Smooth muscle cell (in vitro differentiated cells): ENCODE results near the gene RALGAPB. TPM values are rescaled to one million over a fixed set of nuclear protein-coding genes. Genes with fewer than 3 reads are reported as not detected.
"Not testable (repeated sequence)": the region's sequence is repeated elsewhere in the genome, so short reads cannot be mapped to it uniquely, and the experiment has no call there.

Experiments
- DNase-seq: peaks from one replicate; lab custom pipeline; 2025; ENCODE audit not compliant: unreplicated experiment; lab: John Stamatoyannopoulos, UW
- H2AFZ ChIP-seq: fragments of 200-600 bp; sonication (generic); 2 replicates; pipeline ENCODE4 v1.6.0; 2016; ENCODE audit warnings: antibody characterized with exemption, low read depth, mild to moderate bottlenecking
- H3F3A ChIP-seq: fragments of 200-600 bp; sonication (generic); 2 replicates; pipeline ENCODE4 v1.6.0; 2017; ENCODE audit warnings: antibody characterized with exemption, low read depth
- H3K27ac ChIP-seq: fragments of 200-600 bp; sonication (generic); 2 replicates; pipeline ENCODE4 v1.5.1; 2016; ENCODE audit warnings: low read depth, mild to moderate bottlenecking
- H3K27me3 ChIP-seq: fragments of 200-600 bp; sonication (generic); 2 replicates; pipeline ENCODE4 v1.6.1; 2016; ENCODE audit warnings: low read depth, mild to moderate bottlenecking
- H3K36me3 ChIP-seq: fragments of 200-600 bp; sonication (generic); 2 replicates; pipeline ENCODE4 v1.5.1; 2016; ENCODE audit warnings: low read depth
- H3K4me1 ChIP-seq: fragments of 200-600 bp; sonication (generic); 2 replicates; pipeline ENCODE4 v1.5.1; 2016; ENCODE audit warnings: low read depth
- H3K4me2 ChIP-seq: fragments of 200-600 bp; sonication (generic); 2 replicates; pipeline ENCODE4 v1.6.0; 2016; ENCODE audit warnings: mild to moderate bottlenecking
- H3K4me3 ChIP-seq: fragments of 200-600 bp; sonication (generic); 2 replicates; pipeline ENCODE4 v1.5.1; 2016; ENCODE audit warnings: mild to moderate bottlenecking
- H3K79me2 ChIP-seq: fragments of 200-600 bp; sonication (generic); 2 replicates; pipeline ENCODE4 v1.6.0; 2016; ENCODE audit warnings: low read depth, mild to moderate bottlenecking
- H3K9ac ChIP-seq: fragments of 200-600 bp; sonication (generic); 2 replicates; pipeline ENCODE4 v1.6.0; 2016; ENCODE audit warnings: low read depth
- H3K9me3 ChIP-seq: fragments of 200-600 bp; sonication (generic); replicated peaks from 2 replicates; pipeline ENCODE4 v1.5.1; 2016; ENCODE audit warnings: low read depth
- H4K20me1 ChIP-seq: fragments of 200-600 bp; sonication (generic); 2 replicates; pipeline ENCODE4 v1.6.0; 2016; ENCODE audit warnings: low read depth
- CTCF ChIP-seq: fragments of 200-600 bp; sonication (generic); IDR thresholded peaks from 2 replicates; pipeline ENCODE4 v1.5.1; 2017; ENCODE audit warnings: borderline replicate concordance, mild to moderate bottlenecking, antibody characterized with exemption; ENCODE audit not compliant: insufficient read depth, poor library complexity, severe bottlenecking
- WGBS: methylation state at CpG from one replicate; pipeline ENCODE4 v1.1.7; 2016; ENCODE audit warnings: low lambda C conversion rate; 5-methylcytosine and 5-hydroxymethylcytosine counted together
- polyA plus RNA-seq: library from polyadenylated mRNA; unstranded; fragments of >200 nt; fragmentation: Nextera tagmentation; extraction: Ambion mirVana; gene quantifications from 2 replicates; pipeline ENCODE4 v1.2.1, GENCODE V29; 2016
- total RNA-seq: library from RNA; depleted of rRNA; stranded (reverse); fragments of >200 nt; gene quantifications from 2 replicates; pipeline ENCODE4 v1.2.3, GENCODE V29; 2014

Gene RALGAPB
- total and polyA plus RNA-seq, 2 experiments from 2014 or later, result 8.9 to 43.2 TPM

- 90% methylated on average over 18 of the region's 18 CpGs for WGBS
- Histone ChIP-seq H3K27me3 (no peaks in the 10 kb centered on the region), H3K9me3 (no peaks in the 10 kb centered on the region), H2AFZ (no peak overlapping the region), H3K36me3 (no peaks in the 10 kb centered on the region), H4K20me1 (no peaks in the 10 kb centered on the region), H3K4me2 (no peak overlapping the region), H3F3A (no peaks in the 10 kb centered on the region), H3K79me2 (no peaks in the 10 kb centered on the region), H3K27ac (no peak overlapping the region), H3K9ac (no peak overlapping the region), H3K4me1 (no peaks in the 10 kb centered on the region), H3K4me3 (no peak overlapping the region)
- no peak for DNase-seq
- TF ChIP-seq CTCF, result no peak
Measured at GRCh38 chr20:38590676-38591473, 118.2 kb downstream of the RALGAPB start.

- H4K20me1 ChIP-seq, result no peaks in the 10 kb centered on the region
- H3K9ac ChIP-seq, result no peak overlapping the region
- H3K79me2 ChIP-seq, result no peaks in the 10 kb centered on the region
- no peaks in the 10 kb centered on the region for H3F3A ChIP-seq
- H3K36me3 ChIP-seq, result no peaks in the 10 kb centered on the region
- no peak overlapping the region for H2AFZ ChIP-seq
- DNase-seq, result no peak
- H3K27me3 ChIP-seq, result no peaks in the 10 kb centered on the region
- H3K4me3 ChIP-seq, result no peak overlapping the region
- H3K4me1 ChIP-seq, result no peaks in the 10 kb centered on the region
- no peaks in the 10 kb centered on the region for H3K9me3 ChIP-seq
- 86% methylated on average over 21 of the region's 21 CpGs for WGBS
- no peak overlapping the region for H3K4me2 ChIP-seq
- TF ChIP-seq CTCF, result no peak
- no peak overlapping the region for H3K27ac ChIP-seq
Measured at GRCh38 chr20:38591474-38592410, 119.1 kb downstream of the RALGAPB start.

- H2AFZ ChIP-seq, H3K79me2 ChIP-seq, H3K4me1 ChIP-seq, H3K4me2 ChIP-seq, H3F3A ChIP-seq, H3K9ac ChIP-seq, H3K27me3 ChIP-seq, H3K4me3 ChIP-seq, H4K20me1 ChIP-seq, H3K36me3 ChIP-seq, H3K9me3 ChIP-seq, DNase-seq, H3K27ac ChIP-seq: not testable (repeated sequence)
- 54% methylated on average over 3 of the region's 3 CpGs for WGBS
Measured at GRCh38 chr20:38592411-38592790, 119.8 kb downstream of the RALGAPB start.

GRCh38 chr20:38594281-38594680 lies 121.6 kb downstream of the RALGAPB start:
- not testable (repeated sequence) for H4K20me1 ChIP-seq, H3K27ac ChIP-seq, DNase-seq, H3K4me2 ChIP-seq, H3K79me2 ChIP-seq, H3K9ac ChIP-seq, H3K4me3 ChIP-seq, H3K27me3 ChIP-seq, H2AFZ ChIP-seq, H3K4me1 ChIP-seq, H3K36me3 ChIP-seq, H3F3A ChIP-seq, H3K9me3 ChIP-seq
- WGBS, result 92% methylated on average over 12 of the region's 12 CpGs

- WGBS, result 95% methylated on average over 15 of the region's 15 CpGs
- H3K4me3 ChIP-seq, H2AFZ ChIP-seq, H3K36me3 ChIP-seq, H3K79me2 ChIP-seq, H3K4me2 ChIP-seq, H3K4me1 ChIP-seq, H4K20me1 ChIP-seq, DNase-seq, H3F3A ChIP-seq, H3K9me3 ChIP-seq, H3K9ac ChIP-seq, H3K27me3 ChIP-seq, H3K27ac ChIP-seq: not testable (repeated sequence)
Measured at GRCh38 chr20:38595886-38596285, 123.2 kb downstream of the RALGAPB start.
